GM18867 (cell line): ENCODE data around the gene ATP5F1C.
"Not testable (repeated sequence)": the region's sequence is repeated elsewhere in the genome, so short reads cannot be mapped to it uniquely, and the experiment has no call there.

Source experiments
- ATAC-seq: cut with Tn5 transposase; IDR thresholded peaks from one replicate; pipeline ENCODE4 v1.9.1; 2021; ENCODE audit warnings: mild to moderate bottlenecking, moderate library complexity; ENCODE audit not compliant: unreplicated experiment

ATP5F1C gene

GRCh38 chr10:7787857-7788638 lies at the start of gene ATP5F1C, which contains the start of gene KIN:
TSS of gene ATP5F1C (plus strand) at chr10:7788177. CDS start at chr10:7788208, 31 bp downstream.
TSS of gene KIN (minus strand) at chr10:7787993. CDS start at chr10:7787933, 60 bp downstream.
- ATAC-seq = peak; percentile 96

GRCh38 chr10:7738536-7739407 lies 49.2 kb upstream of the ATP5F1C start:
- ATAC-seq = no peak

- ATAC-seq = no peak
Observed at GRCh38 chr10:7744307-7744706, 43.7 kb upstream of the ATP5F1C start.

GRCh38 chr10:7748637-7749036 lies 39.3 kb upstream of the ATP5F1C start:
- not testable (repeated sequence) for ATAC-seq

- no peak for ATAC-seq
Observed at GRCh38 chr10:7750222-7750621, 37.8 kb upstream of the ATP5F1C start.

- ATAC-seq = no peak
Observed at GRCh38 chr10:7752251-7752650, 35.7 kb upstream of the ATP5F1C start.

- no peak for ATAC-seq
Observed at GRCh38 chr10:7755103-7755502, 32.9 kb upstream of the ATP5F1C start.

GRCh38 chr10:7756360-7756992 lies 31.5 kb upstream of the ATP5F1C start:
- ATAC-seq = no peak

GRCh38 chr10:7763929-7764328 lies 24.0 kb upstream of the ATP5F1C start:
- ATAC-seq = no peak

- no peak for ATAC-seq
Observed at GRCh38 chr10:7766241-7766640, 21.7 kb upstream of the ATP5F1C start.

- ATAC-seq = no peak
Observed at GRCh38 chr10:7767209-7767608, 20.8 kb upstream of the ATP5F1C start.

GRCh38 chr10:7768417-7768816 lies 19.6 kb upstream of the ATP5F1C start:
- ATAC-seq = peak; percentile 55

- no peak for ATAC-seq
Observed at GRCh38 chr10:7773845-7774801, 13.9 kb upstream of the ATP5F1C start.

GRCh38 chr10:7776777-7777176 lies 11.2 kb upstream of the ATP5F1C start:
- no peak for ATAC-seq

- not testable (repeated sequence) for ATAC-seq
Observed at GRCh38 chr10:7782194-7782593, 5.8 kb upstream of the ATP5F1C start.

GRCh38 chr10:7786430-7786829 lies 1.5 kb upstream of the ATP5F1C start:
- no peak for ATAC-seq

- ATAC-seq = peak; percentile 6
Observed at GRCh38 chr10:7787150-7787856, 674 bp upstream of the ATP5F1C start.

- ATAC-seq = peak; percentile 26
Observed at GRCh38 chr10:7788639-7789286, 786 bp downstream of the ATP5F1C start.

GRCh38 chr10:7789390-7789789 lies 1.4 kb downstream of the ATP5F1C start:
- no peak for ATAC-seq
